Mammary epithelial cell (primary cell): ENCODE results near the gene USP31.

Experiments used
- CTCF ChIP-seq, 2 donors: IDR thresholded peaks in 1 of 2; conservative IDR thresholded peaks in 1 of 2; 2 replicates each; pipeline ENCODE4 v1.5.1; 2011 to 2012; ENCODE audit warnings: inconsistent platforms in 2 of 2, low read length in 2 of 2, mild to moderate bottlenecking in 2 of 2, control low read depth in 1 of 2, low read depth in 1 of 2; ENCODE audit not compliant: insufficient read depth in 1 of 2; ENCODE audit errors: extremely low read depth in 1 of 2
- EZH2 ChIP-seq: IDR thresholded peaks from 2 replicates; pipeline ENCODE4 v1.6.1; 2012; ENCODE audit warnings: low read length, inconsistent platforms, borderline replicate concordance

GRCh38 chr16:23143391-23143790 lies 5.9 kb downstream of the USP31 start:
- TF ChIP-seq CTCF (conservative IDR thresholded peaks at IDR 0.05 in 1 of 2, IDR thresholded peaks at IDR 0.05 in 1 of 2; ENCODE audit: extremely low read depth in 1 of 2, insufficient read depth in 1 of 2, low read depth in 1 of 2, low read length in 2 of 2) (no peak), EZH2 (no peak)
